GM06990 (cell line): ENCODE measurements around the gene HLX.

Source experiments
- DNase-seq: peaks from one replicate; pipeline ENCODE4 v3.0.0-alpha.2; 2011; ENCODE audit not compliant: insufficient read length; ENCODE audit errors: extremely low read depth
- H3K27me3 ChIP-seq: replicated peaks from 2 replicates; pipeline ENCODE4 v1.6.0; 2011; ENCODE audit warnings: low read length; ENCODE audit not compliant: control insufficient read depth, insufficient read depth
- H3K36me3 ChIP-seq: 2 replicates; pipeline ENCODE4 v1.5.1; 2011; ENCODE audit warnings: low read length; ENCODE audit not compliant: control insufficient read depth, insufficient read depth
- H3K4me3 ChIP-seq: replicated peaks from 2 replicates; pipeline ENCODE4 v1.5.1; 2011; ENCODE audit warnings: low read depth, mild to moderate bottlenecking, control low read depth, low read length
- CTCF ChIP-seq: IDR thresholded peaks from 2 replicates; pipeline ENCODE4 v1.5.1; 2011; ENCODE audit warnings: low read length, control low read depth, mild to moderate bottlenecking, inconsistent platforms; ENCODE audit not compliant: insufficient read depth, poor library complexity, severe bottlenecking

The HLX gene

GRCh38 chr1:220905650-220906560 lies 26.7 kb downstream of the HLX start:
- no peak for TF ChIP-seq CTCF
- DNase-seq = no peak
- H3K4me3 ChIP-seq = no peak overlapping the region
- no peaks in the 10 kb centered on the region for H3K36me3 ChIP-seq
- peaks cover 1% of the 10 kb centered on the region for H3K27me3 ChIP-seq

- no peak for DNase-seq
- no peak for TF ChIP-seq CTCF
- no peaks in the 10 kb centered on the region for H3K36me3 ChIP-seq
- H3K4me3 ChIP-seq = no peak overlapping the region
- H3K27me3 ChIP-seq = peaks cover 1% of the 10 kb centered on the region
Observed at GRCh38 chr1:220906561-220907334, 27.5 kb downstream of the HLX start.

- H3K36me3 ChIP-seq = no peaks in the 10 kb centered on the region
- DNase-seq = no peak
- H3K4me3 ChIP-seq = no peak overlapping the region
- TF ChIP-seq CTCF = peak; percentile 53
- peaks cover 1% of the 10 kb centered on the region for H3K27me3 ChIP-seq
Observed at GRCh38 chr1:220908757-220909156, 29.5 kb downstream of the HLX start.

- DNase-seq = no peak
- no peaks in the 10 kb centered on the region for H3K36me3 ChIP-seq
- no peak for TF ChIP-seq CTCF
- no peak overlapping the region for H3K4me3 ChIP-seq
- H3K27me3 ChIP-seq = peaks cover 1% of the 10 kb centered on the region
Observed at GRCh38 chr1:220910021-220910420, 30.8 kb downstream of the HLX start.

- no peak for TF ChIP-seq CTCF
- no peak overlapping the region for H3K4me3 ChIP-seq
- no peaks in the 10 kb centered on the region for H3K36me3 ChIP-seq
- DNase-seq = no peak
- H3K27me3 ChIP-seq = no peaks in the 10 kb centered on the region
Observed at GRCh38 chr1:220914283-220915116, 35.3 kb downstream of the HLX start.
